Measurements from ENCODE around the gene PECR.

GRCh38 chr2:216074380-216074779, 7.2 kb downstream of the PECR start:
- TF ChIP-seq RBM22 (optimal IDR thresholded peaks at IDR 0.05; ENCODE audit: low read length) (no peak), POLR2AphosphoS5 (IDR thresholded peaks at IDR 0.05; ENCODE audit: low read depth, low read length) (no peak), ZBTB33 (CRISPR knock-in tag; IDR thresholded peaks at IDR 0.05) (no peak), ZNF30 (CRISPR knock-in tag; IDR thresholded peaks at IDR 0.05) (no peak)
